NCI-H748 treated with DMSO at 0.1 percent for 48 hours (cell line): ENCODE data around the gene EIF4G3.
"Not testable (repeated sequence)": the region's sequence is repeated elsewhere in the genome, so short reads cannot be mapped to it uniquely, and the experiment has no call there.

Experiments used
- DNase-seq: peaks from one replicate; lab custom pipeline; 2025; lab: John Stamatoyannopoulos, UW

EIF4G3 gene

DNA sequence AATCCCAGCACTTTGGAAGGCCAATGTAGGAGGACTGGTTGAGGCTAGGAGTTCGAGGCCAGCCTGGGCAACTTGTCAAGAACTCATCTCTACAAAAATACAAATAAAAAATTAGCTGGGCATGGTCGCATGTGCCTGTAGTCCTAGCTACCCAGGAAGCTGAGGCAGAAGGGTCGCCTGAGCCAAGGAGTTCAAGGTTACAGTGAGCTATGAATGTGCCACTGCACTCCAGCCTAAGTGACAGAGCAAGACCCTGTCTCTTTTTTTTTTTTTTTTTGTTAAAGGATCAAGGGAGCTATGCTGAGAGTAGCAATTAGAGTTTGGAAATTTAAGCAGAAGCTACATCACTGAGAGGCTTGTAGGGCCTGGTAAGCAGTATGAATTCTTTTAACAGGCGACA lies 70.9 kb downstream of the EIF4G3 start:
- DNase-seq: no peak

DNA sequence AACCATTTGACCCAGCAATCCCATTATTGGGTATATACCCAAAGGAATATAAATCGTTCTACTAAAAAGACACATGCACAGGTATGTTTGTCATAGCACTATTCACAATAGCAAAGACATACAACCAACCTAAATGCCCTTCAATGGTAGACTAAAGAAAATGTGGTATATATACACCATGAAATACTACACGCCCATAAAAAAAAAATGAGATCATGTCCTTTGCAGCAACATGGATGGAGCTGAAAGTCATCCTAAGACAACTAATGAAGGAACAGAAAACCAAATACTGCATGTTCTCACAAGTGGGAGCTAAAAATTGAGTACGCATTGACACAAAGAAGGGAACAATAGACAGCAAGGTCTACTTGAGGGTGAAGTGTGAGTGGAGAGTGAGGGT lies 72.0 kb downstream of the EIF4G3 start:
- no peak for DNase-seq

DNA sequence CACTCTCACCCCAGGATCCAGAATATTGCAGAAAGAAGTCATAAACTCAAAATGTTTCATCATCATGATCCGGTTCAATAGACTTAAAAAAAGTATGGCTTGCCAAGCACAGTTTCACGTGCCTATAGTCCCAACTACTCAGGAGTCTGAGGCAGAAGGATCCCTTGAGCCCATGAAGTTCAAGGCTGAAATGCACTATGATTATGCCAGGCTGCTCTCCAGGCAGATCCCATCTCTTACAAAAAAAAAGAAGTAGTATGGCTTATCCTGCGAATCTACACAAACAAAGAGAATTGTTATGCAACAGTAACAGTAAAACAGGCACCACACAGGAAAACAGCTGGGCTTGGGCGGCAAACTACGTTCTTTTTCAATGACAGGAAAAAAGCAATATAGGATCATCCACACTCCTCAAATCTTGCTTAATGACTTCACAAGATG lies 76.2 kb downstream of the EIF4G3 start:
- no peak for DNase-seq

DNA sequence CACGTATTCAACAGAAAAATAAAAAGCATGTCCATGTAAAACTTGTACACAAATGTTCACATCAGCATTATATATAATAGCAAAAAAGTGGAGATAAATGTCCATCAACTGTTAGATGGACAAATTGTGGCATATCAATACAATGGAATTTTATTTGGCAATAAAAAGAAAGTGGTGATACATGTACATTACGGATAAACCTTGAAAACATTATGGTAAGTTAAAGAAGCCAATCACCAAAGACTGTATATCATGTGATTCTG lies 76.9 kb downstream of the EIF4G3 start:
- DNase-seq: no peak

DNA sequence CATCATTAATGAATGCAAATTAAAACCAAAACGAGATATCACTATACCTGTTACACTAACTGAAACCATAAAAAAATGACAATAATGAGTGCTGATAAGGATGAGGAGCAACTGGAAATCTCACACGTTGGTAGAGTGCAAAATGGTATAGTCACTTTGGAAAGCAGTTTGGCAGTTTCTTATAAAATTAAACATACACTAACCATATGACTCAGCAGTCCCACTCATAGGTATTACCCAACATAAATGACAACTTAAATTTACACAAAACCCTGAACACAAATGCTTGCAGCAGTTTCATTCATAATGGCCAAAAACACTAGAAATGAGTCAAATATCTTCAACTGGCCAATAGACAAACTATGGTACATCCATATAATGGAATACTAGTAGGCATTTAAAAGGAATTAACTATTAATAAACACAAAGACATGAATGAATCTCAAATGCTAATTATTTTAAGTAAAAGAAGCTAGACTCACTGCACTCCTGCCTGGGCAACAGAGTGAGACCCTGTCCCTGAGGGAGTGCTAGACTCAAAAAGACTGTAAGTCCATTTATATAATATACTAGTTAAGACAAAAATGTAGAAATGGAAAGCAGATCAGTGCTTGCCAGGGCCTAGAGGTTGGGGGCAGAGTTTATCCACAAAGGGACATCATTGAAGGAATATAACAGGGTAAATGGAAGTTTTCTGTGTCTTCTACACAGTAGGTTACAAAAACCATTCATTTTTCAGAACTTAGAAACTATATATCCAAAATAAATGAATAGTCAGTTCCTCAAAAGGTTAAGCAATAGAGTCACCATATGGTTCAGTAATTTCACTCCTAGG lies 77.4 kb downstream of the EIF4G3 start:
- DNase-seq: no peak

DNA sequence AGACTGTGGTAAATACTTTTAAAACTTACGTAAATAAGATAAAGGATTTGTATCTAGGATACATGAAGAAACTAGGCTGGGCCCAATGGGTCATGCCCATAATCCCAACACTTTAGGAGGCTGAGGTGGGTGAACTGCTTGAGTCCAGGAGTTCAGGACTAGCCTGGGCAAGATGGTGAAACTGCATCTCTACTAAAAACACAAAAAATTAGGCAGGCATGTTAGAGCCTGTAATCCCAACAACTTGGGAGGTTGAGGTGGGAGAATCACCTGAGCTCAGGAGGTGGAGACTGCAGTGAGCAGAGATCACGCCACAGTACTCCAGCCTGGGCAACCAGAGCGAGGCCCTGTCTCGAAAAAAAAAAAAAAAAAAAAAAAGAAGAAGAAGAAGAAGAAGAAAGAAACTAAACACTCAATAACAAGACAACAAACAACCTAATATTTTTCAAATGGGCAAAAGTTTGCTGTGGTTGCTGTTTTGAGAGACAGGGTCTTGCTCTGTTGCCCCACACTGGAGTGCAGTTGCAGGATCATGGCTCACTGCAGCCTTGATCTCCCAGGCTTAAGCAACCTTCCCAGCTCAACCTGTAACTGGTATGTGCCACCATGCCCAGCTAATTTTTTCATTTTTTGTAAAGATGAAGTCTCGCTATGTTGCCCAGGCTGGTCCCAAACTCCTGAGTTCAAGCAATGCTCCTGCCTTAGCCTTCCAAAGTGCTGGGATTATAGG lies 78.3 kb downstream of the EIF4G3 start:
- no peak for DNase-seq

DNA sequence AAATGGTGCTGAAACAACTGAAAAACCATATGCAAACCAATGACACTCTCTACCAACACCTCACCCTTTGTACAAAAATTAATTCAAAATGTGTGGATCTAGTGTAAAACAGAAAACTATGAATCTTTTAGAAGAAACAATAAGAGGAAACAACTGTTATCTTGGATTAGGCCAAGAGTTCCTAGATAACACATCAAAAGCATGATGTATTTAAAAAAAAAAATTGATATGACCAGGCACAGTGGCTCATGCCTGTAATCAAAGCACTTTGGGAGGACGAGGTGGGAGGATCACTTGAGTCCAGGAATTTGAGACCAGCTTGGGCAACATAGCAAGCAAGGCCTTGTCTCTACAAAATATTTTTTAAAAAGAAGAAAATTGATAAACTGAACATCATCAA lies 79.0 kb downstream of the EIF4G3 start:
- DNase-seq: no peak

DNA sequence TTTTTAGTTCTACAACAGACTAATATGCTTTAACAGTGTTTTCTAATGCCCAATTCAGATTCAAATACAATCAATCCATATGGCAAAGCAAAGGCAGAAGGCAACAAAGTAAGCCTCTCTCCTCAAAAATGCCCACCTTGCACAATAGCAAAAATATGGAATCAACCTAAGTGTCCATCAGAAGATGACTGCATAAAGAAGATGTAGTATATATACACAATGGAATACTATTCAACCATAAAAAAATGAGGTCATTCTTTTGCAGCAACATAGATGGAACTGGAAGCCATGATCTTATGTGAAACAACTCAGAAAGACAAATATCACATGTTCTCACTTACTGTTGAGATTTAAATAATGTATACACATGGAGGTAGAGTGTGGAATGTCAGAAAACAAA lies 80.7 kb downstream of the EIF4G3 start:
- DNase-seq: no peak

DNA sequence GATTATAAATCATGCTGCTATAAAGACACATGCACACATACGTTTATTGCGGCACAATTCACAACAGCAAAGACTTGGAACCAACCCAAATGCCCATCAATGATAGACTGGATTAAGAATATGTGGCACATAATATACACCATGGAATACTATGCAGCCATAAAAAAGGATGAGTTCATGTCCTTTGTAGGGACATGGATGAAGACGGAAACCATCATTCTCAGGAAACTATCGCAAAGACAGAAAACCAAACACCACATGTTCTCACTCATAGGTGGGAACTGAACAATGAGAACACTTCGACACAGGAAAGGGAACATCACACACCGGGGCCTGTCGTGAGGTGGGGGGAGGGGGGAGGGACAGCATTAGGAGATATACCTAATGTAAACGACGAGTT lies 82.4 kb downstream of the EIF4G3 start:
- DNase-seq: not testable (repeated sequence)

DNA sequence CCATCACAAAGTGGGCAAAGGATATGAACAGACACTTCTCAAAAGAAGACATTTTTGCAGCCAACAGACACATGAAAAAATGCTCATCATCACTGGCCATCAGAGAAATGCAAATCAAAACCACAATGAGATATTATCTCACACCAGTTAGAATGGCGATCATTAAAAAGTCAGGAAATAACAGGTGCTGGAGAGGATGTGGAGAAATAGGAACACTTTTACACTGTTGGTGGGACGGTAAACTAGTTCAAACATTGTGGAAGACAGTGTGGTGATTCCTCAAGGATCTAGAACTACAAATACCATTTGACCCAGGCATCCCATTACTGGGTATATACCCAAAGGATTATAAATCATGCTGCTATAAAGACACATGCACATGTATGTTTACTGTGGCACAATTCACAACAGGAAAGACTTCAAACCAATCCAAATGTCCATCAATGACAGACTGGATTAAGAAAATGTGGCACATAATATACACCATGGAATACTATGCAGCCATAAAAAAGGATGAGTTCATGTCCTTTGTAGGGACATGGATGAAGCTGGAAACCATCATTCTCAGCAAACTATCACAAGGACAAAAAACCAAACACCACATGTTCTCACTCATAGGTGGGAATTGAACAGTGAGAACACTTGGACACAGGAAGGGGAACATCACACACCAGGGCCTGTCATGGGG lies 83.3 kb downstream of the EIF4G3 start:
- DNase-seq: not testable (repeated sequence)

DNA sequence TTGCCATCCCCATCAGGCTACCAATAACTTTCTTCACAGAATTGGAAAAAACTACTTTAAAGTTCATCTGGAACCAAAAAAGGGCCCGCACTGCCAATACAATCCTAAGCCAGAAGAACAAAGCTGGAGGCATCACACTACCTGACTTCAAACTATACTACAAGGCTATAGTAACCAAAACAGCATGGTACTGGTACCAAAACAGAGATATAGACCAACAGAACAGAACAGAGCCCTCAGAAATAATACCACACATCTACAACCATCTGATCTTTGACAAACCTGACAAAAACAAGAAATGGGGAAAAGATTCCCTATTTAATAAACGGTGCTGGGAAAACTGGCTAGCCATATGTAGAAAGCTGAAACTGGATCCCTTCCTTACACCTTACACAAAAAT lies 84.2 kb downstream of the EIF4G3 start:
- not testable (repeated sequence) for DNase-seq

DNA sequence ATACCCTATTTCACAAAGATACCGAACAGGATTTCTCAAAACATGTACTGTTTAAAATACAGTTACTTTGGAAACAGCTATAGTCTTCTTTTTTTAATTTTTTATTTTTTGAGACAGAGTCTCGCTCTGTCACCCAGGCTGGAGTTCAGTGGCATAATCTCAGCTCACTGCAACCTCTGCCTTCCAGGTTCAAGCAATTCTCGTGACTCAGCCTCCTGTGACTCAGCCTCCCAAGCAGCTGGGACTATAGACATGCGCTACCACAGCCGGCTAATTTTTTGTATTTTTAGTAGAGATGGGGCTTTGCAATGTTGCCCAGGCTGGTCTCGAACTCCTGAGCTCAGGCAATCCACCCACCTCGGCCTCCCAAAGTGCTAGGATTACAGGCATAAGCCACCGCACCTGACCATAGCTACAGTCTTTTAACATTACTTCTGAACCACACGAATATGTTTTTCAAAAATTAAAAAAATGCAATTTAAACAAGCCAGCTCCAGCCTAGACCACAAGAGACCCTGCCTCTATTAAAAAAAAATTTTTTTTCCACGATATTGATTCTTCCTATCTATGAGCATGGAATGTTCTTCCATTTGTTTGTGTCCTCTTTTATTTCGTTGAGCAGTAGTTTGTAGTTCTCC lies 85.5 kb downstream of the EIF4G3 start:
- DNase-seq: not testable (repeated sequence)

DNA sequence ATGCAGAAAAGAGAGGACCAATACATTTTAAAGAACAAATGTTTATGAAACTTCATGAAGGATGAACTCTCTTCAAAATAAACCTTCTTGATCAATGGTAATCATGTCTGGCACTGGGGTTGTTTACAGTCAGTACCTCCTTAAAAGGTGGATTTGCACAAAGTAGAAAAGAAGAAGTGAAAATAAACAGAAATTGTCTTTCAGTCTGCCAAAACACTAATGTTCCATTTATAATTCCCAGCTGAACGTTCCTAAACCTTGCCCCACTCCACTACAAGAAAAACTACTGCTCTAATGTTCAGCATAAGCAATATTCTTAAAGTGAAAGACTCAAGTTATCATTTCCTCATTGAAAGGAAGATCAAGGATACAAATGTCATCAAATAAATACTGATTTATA lies 86.2 kb downstream of the EIF4G3 start:
- no peak for DNase-seq

DNA sequence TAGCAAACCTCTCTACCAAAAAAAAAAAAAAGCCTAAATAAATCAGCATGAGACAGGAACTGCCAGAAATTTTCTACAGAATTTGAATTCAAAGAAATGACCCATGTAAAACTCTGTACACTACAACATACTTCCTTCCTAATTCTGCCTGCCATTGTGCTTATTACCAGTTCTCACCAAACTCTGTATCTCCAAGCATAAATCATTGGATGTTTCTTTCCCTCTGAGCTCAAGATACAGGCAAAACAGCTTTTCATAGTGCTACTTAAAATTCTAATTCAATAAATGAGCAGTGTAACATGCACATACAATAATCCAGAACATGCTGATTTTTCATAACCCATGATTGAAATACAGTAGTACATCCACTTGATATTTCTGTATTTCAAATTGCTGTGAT lies 87.0 kb downstream of the EIF4G3 start:
- DNase-seq: no peak

DNA sequence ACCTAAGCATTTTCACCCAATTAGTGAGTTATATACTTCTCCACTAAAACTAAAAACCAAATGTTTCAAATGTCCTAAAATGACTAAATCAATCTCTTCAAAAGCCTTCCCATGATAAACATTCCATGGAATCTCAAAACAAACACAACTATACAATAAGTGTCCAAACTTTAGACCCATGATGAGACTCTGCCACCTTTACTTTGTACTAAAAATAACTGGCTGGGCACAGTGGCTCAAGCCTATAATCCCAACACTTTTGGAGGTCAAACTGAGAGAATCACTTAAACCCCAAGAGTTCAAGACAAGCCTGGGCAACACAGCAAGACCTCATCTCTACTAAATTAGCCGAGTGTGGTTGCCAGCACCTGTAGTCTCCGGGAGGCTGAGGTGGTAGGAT lies 87.4 kb downstream of the EIF4G3 start:
- DNase-seq: no peak

DNA sequence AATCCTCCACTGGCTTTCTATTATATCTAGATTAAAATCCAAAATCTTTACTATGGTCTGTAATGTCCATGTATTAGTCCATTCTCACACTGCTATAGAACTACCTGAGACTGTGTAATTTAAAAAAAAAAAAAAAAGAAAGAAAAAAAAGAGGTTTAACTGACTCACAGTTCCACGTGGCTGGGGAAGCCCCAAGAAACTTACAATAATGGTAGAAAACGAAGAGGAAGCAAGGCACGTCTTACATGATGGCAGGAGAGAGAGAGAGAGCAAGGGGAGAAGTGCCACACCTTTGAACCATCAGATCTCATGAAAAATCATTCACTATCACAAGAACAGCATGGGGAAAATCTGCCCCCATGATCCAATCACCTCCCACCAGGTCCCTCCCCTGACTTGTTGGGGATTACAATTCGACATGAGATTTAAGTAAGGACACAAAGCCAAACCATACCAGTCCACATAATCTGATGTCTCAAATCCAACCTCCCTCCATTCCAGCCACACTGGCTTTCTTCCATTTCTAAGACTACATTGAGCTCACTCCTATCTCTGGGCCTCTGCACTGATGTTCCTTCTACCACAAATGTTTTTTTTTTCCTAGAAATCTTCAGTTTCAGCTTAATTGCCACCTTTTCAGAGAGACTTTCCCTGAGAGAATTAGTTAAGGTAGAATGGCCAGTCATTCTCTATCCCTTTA lies 92.4 kb downstream of the EIF4G3 start:
- DNase-seq: no peak

DNA sequence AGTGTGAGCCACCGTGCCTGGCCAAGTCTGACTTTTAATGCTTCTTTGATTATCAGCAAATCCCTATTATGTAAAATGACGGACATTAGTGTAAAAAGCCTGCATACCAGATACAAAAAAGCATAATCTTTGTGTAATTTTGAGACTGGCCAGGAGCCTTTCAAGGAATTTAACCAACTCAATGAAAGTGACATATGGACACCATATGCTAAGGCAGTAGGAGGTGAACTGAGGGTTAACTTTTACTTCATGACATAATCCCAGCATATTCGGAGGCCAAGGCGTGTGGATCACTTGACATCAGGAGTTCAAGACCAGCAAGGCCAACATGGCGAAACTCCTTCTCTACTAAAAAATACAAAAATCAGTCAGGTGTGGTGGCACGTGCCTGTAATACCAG lies 94.6 kb downstream of the EIF4G3 start:
- DNase-seq: no peak

DNA sequence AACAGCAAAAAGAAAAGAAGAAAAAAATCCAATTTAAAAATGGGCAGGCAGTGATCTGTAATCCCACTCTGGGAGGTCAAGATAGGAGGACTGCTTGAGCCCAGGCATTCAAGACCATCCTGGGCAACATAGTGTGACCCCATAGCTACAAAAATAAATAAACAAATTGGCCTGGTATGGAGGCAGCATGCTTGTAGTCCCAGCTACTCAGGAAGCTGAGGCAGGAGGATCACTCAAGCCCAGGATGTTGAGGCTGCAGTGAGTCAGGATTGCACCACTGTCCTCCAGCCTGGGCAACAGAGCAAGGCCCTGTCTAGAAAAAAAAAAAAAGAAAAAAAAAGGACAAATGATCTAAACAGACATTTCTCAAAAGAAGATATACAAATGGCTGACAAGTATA lies 99.6 kb downstream of the EIF4G3 start:
- DNase-seq: no peak

DNA sequence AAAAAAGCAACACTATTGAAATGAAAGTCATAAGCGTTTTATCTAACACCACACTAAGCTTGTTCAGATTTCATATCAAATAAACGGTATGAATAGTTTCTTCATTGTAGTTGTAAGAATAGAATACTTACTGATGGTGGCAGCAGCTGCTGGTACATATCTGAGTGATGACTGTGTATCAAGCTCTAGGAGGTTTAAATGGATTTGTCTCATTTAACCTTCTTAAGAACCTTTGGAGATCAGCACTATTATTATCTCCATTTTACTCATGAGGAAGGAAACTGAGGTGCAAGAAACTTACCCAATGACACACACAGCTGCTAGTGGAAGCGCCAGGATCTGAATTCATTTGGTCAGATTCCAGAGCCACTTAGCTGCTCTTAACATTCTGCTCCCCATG lies 104.0 kb downstream of the EIF4G3 start:
- DNase-seq: no peak

DNA sequence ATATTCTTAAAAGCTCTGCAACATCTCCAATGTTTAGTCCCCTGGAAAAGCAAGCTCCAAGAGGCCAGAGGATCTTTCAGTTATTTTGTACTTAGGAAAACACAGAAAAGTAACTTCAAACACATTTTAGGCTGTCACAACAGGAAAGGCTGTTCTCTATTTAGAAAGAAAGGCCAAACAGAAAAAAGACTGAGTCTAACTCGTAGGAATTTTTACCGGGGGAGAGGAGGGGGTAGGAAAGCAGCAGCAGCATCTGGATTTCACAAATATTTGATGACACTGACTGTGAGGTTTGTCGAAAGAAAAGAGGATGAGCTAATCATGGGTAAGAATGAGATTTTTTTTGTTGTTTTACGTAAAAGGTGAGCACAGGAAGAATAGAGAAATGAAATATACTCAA lies 107.1 kb downstream of the EIF4G3 start:
- no peak for DNase-seq

DNA sequence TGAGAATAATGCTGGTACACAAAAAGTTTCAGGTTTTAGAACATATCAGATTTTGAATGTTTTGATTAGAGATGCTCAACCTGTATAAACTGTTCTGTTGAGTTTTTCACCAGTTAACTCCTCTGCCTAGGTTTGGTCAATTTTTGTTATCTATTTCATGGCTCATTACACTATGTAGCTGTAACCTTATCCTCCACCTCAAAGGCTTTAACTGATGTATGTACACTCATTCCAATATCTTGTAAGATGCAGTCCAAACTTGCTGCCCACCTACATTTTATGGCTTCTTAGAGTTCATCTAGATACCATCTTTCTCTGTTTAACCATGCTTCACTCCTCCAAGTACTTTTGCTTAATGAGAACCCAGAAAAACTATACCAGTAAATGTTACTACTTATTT lies 107.8 kb downstream of the EIF4G3 start:
- no peak for DNase-seq
